Caki2 (cell line): ENCODE measurements around the gene PLEKHG2. TPM values are rescaled to one million over a fixed set of nuclear protein-coding genes. Genes with fewer than 3 reads are reported as not detected.

Source experiments
- DNase-seq: peaks from one replicate; pipeline ENCODE4 v3.0.0-alpha.2; 2015; ENCODE audit warnings: low read depth
- in situ Hi-C: cut with HindIII; loops from 2 replicates; pipeline ENCODE4 v1.10.0; 2016; ENCODE audit warnings: low sequenced_read_pairs, low pct_unique_long_range_greater_than_20kb, mixed read lengths
- total RNA-seq: library from RNA; depleted of rRNA; stranded (reverse); fragments of >200 nt; shearing (Covaris generic); gene quantifications from 2 replicates; pipeline ENCODE4 v1.2.3, GENCODE V29; 2014; ENCODE audit warnings: low replicate concordance; rRNA removed

The PLEKHG2 gene
- total RNA-seq, 1 experiment from 2014 or later = 5.1 TPM

GRCh38 chr19:39469036-39469435 lies 56.6 kb downstream of the PLEKHG2 start:
- DNase-seq = no peak
- in situ Hi-C loops = no loop called here

- no peak for DNase-seq
- in situ Hi-C loops = no loop called here
These were observed 57.1 kb downstream of the PLEKHG2 start for GRCh38 chr19:39469567-39469966.

- in situ Hi-C loops = no loop called here
- no peak for DNase-seq
These were observed 58.4 kb downstream of the PLEKHG2 start for GRCh38 chr19:39470724-39471339.

- DNase-seq = no peak
- in situ Hi-C loops = no loop called here
These were observed 59.5 kb downstream of the PLEKHG2 start for GRCh38 chr19:39471756-39472536.

- DNase-seq = no peak
- in situ Hi-C loops = no loop called here
These were observed 60.4 kb downstream of the PLEKHG2 start for GRCh38 chr19:39472746-39473442.

- in situ Hi-C loops = no loop called here
- no peak for DNase-seq
These were observed 61.0 kb downstream of the PLEKHG2 start for GRCh38 chr19:39473443-39473960.

- in situ Hi-C loops = no loop called here
- DNase-seq = peak; percentile 26
These were observed 61.7 kb downstream of the PLEKHG2 start for GRCh38 chr19:39474139-39474620.

GRCh38 chr19:39475748-39476147 lies 63.3 kb downstream of the PLEKHG2 start:
- no peak for DNase-seq
- in situ Hi-C loops = no loop called here

Other genes with a start within 250 kb of the PLEKHG2 start
- gene NCCRP1, start 215.7 kb upstream of the PLEKHG2 start, total RNA-seq = not detected in 2 replicates
- gene SYCN, start 208.4 kb upstream of the PLEKHG2 start, total RNA-seq = not detected in 2 replicates
- not detected in 2 replicates for gene IFNL3, start 167.7 kb upstream of the PLEKHG2 start, total RNA-seq
- not detected in 2 replicates for gene IFNL4, start 163.8 kb upstream of the PLEKHG2 start, total RNA-seq
- gene IFNL2, start 144.3 kb upstream of the PLEKHG2 start, total RNA-seq = not detected in 2 replicates
- gene IFNL1, start 116.3 kb upstream of the PLEKHG2 start, total RNA-seq = not detected in 2 replicates
- 0.52 and 2.0 TPM in 2 replicates for gene LRFN1, start 91.8 kb upstream of the PLEKHG2 start, total RNA-seq
- not detected in 2 replicates for gene GMFG, start 76.6 kb upstream of the PLEKHG2 start, total RNA-seq
- gene SAMD4B, start 70.2 kb upstream of the PLEKHG2 start, total RNA-seq = 39.6 and 63.2 TPM in 2 replicates
- gene PAF1, start 21.6 kb upstream of the PLEKHG2 start, total RNA-seq = 77.5 and 79.9 TPM in 2 replicates
- gene MED29, start 21.3 kb upstream of the PLEKHG2 start, total RNA-seq = 76.2 and 86.5 TPM in 2 replicates
- 1.4 TPM in 1 of 2 replicates, not detected in the other for gene ZFP36, start 5.8 kb upstream of the PLEKHG2 start, total RNA-seq
- 76.6 and 151 TPM in 2 replicates for gene RPS16, start 23.3 kb downstream of the PLEKHG2 start, total RNA-seq
- 95.5 and 108 TPM in 2 replicates for gene SUPT5H, start 32.9 kb downstream of the PLEKHG2 start, total RNA-seq
- gene TIMM50, start 68.2 kb downstream of the PLEKHG2 start, total RNA-seq = 243 and 282 TPM in 2 replicates
- 5.8 and 11.8 TPM in 2 replicates for gene DLL3, start 86.3 kb downstream of the PLEKHG2 start, total RNA-seq
- not detected in 2 replicates for gene SELENOV, start 102.5 kb downstream of the PLEKHG2 start, total RNA-seq
- 6.2 and 10.2 TPM in 2 replicates for gene EID2B, start 120.2 kb downstream of the PLEKHG2 start, total RNA-seq
- 16.4 and 18.8 TPM in 2 replicates for gene EID2, start 127.5 kb downstream of the PLEKHG2 start, total RNA-seq
- not detected in 2 replicates for gene LGALS13, start 189.9 kb downstream of the PLEKHG2 start, total RNA-seq
- not detected in 2 replicates for gene LGALS16, start 243.2 kb downstream of the PLEKHG2 start, total RNA-seq